IMR-90 (cell line): Measurements from ENCODE around the gene ATP5PD. TPM values are rescaled to one million over a fixed set of nuclear protein-coding genes. Genes with fewer than 3 reads are reported as not detected.

Source experiments
- ATAC-seq: fragments of 200-7000 bp; cut with Tn5 transposase; 2 replicates; pipeline ENCODE4 v1.9.1; 2020; ENCODE audit warnings: low read depth, mild to moderate bottlenecking, moderate library complexity
- BruUV-seq: library from RNA; stranded (reverse); fragments of 400-500 nt; replicated peaks from 2 replicates; lab custom pipeline; 2021; lab: Mats Ljungman, UMichigan
- CTCF ChIA-PET: fragments of 300-600 bp; formaldehyde crosslinking; extraction: SDS; loops from one replicate; lab custom pipeline; 2021; ENCODE audit warnings: antibody characterized with exemption; lab: Yijun Ruan, JAX
- POLR2A ChIA-PET: fragments of 300-600 bp; sonication (Branson Sonifier 250); formaldehyde crosslinking; loops from one replicate; lab custom pipeline; 2022; ENCODE audit warnings: antibody characterized with exemption; ENCODE audit not compliant: unreplicated experiment; lab: Charles Lee
- DNase-seq: peaks from one replicate; pipeline ENCODE4 v3.0.0; 2013
- H2AFZ ChIP-seq: replicated peaks from 2 replicates; pipeline ENCODE3; 2013; ENCODE audit warnings: low read length, mild to moderate bottlenecking; ENCODE audit not compliant: poor library complexity
- H2AK5ac ChIP-seq: 2 replicates; pipeline ENCODE4 v1.6.1; 2013; ENCODE audit warnings: low read depth, low read length, inconsistent platforms
- H2AK9ac ChIP-seq: replicated peaks from 2 replicates; pipeline ENCODE3; 2013; ENCODE audit warnings: mild to moderate bottlenecking, low read depth, low read length, moderate library complexity; ENCODE audit not compliant: poor library complexity
- H2BK120ac ChIP-seq: 2 replicates; pipeline ENCODE4 v1.6.1; 2013; ENCODE audit warnings: low read depth, low read length, inconsistent platforms
- H2BK15ac ChIP-seq: 3 replicates; pipeline ENCODE4 v1.6.1; 2013; ENCODE audit warnings: low read depth, low read length, inconsistent platforms
- H2BK20ac ChIP-seq: 2 replicates; pipeline ENCODE4 v1.6.1; 2013; ENCODE audit warnings: low read depth, mild to moderate bottlenecking, inconsistent platforms, low read length, moderate library complexity
- H2BK5ac ChIP-seq: 2 replicates; pipeline ENCODE4 v1.6.1; 2013; ENCODE audit warnings: mild to moderate bottlenecking, low read depth, low read length, inconsistent platforms; ENCODE audit not compliant: poor library complexity, severe bottlenecking
- H3K14ac ChIP-seq: replicated peaks from 2 replicates; pipeline ENCODE4 v1.6.1; 2013; ENCODE audit warnings: low read depth, low read length, inconsistent platforms
- H3K18ac ChIP-seq: 2 replicates; pipeline ENCODE4 v1.6.1; 2013; ENCODE audit warnings: low read depth, low read length, control low read depth
- H3K23ac ChIP-seq: 2 replicates; pipeline ENCODE4 v1.6.1; 2013; ENCODE audit warnings: low read depth, low read length, inconsistent platforms
- H3K27ac ChIP-seq: 2 replicates; pipeline ENCODE4 v1.5.1; 2013; ENCODE audit warnings: mild to moderate bottlenecking, control low read depth, low read length; ENCODE audit not compliant: insufficient read depth
- H3K27me3 ChIP-seq: 2 replicates; pipeline ENCODE4 v1.6.1; 2013; ENCODE audit warnings: low read length; ENCODE audit not compliant: control insufficient read depth, insufficient read depth
- H3K36me3 ChIP-seq: 2 replicates; pipeline ENCODE4 v1.6.1; 2013; ENCODE audit warnings: low read length, mixed read lengths; ENCODE audit not compliant: control insufficient read depth, insufficient read depth
- H3K4ac ChIP-seq: 2 replicates; pipeline ENCODE4 v1.6.1; 2013; ENCODE audit warnings: low read depth, low read length, inconsistent platforms
- H3K4me1 ChIP-seq: 2 replicates; pipeline ENCODE4 v1.6.1; 2013; ENCODE audit warnings: low read length, mixed read lengths; ENCODE audit not compliant: control insufficient read depth, insufficient read depth
- H3K4me2 ChIP-seq: 2 replicates; pipeline ENCODE4 v1.6.1; 2013; ENCODE audit warnings: low read depth, mild to moderate bottlenecking, control low read depth, low read length, moderate library complexity
- H3K4me3 ChIP-seq: 2 replicates; pipeline ENCODE4 v1.5.1; 2013; ENCODE audit warnings: low read depth, mild to moderate bottlenecking, control low read depth, low read length, moderate library complexity; ENCODE audit not compliant: insufficient read depth
- H3K56ac ChIP-seq: 2 replicates; pipeline ENCODE4 v1.6.1; 2013; ENCODE audit warnings: low read length, inconsistent platforms; ENCODE audit not compliant: insufficient read depth; ENCODE audit errors: extremely low read depth
- H3K79me1 ChIP-seq, 2 experiments: 2 replicates each; pipeline ENCODE4 v1.6.1; 2013; ENCODE audit warnings: low read length in 2 of 2, inconsistent platforms in 1 of 2, low read depth in 1 of 2
- H3K9ac ChIP-seq: 2 replicates; pipeline ENCODE4 v1.6.1; 2013; ENCODE audit warnings: low read depth, low read length, control low read depth
- H3K9me1 ChIP-seq: 2 replicates; pipeline ENCODE4 v1.6.1; 2013; ENCODE audit warnings: low read length, inconsistent platforms; ENCODE audit not compliant: insufficient read depth
- H3K9me3 ChIP-seq: 2 replicates; pipeline ENCODE4 v1.6.1; 2013; ENCODE audit warnings: low read length; ENCODE audit not compliant: control insufficient read depth, insufficient read depth
- H4K20me1 ChIP-seq: 2 replicates; pipeline ENCODE4 v1.6.1; 2013; ENCODE audit warnings: low read length, inconsistent platforms; ENCODE audit not compliant: insufficient read depth
- H4K5ac ChIP-seq: 2 replicates; pipeline ENCODE4 v1.6.1; 2013; ENCODE audit warnings: mild to moderate bottlenecking, low read depth, low read length, control low read depth
- H4K8ac ChIP-seq, 2 experiments: 2 replicates each; pipeline ENCODE4 v1.6.1; 2013; ENCODE audit warnings: low read depth in 2 of 2, low read length in 2 of 2, control low read depth in 1 of 2, inconsistent platforms in 1 of 2
- H4K91ac ChIP-seq: 2 replicates; pipeline ENCODE4 v1.6.1; 2013; ENCODE audit warnings: low read depth, low read length, inconsistent platforms; ENCODE audit not compliant: insufficient read depth
- FOS ChIP-seq: fragments of 150-350 bp; IDR thresholded peaks from 2 replicates; pipeline ENCODE4 v1.6.1; 2016; ENCODE audit warnings: low read depth, low read length
- NFE2L2 ChIP-seq: fragments of 150-350 bp; IDR thresholded peaks from 2 replicates; pipeline ENCODE4 v1.6.1; 2016; ENCODE audit warnings: low read depth, mild to moderate bottlenecking, low read length
- RFX5 ChIP-seq: IDR thresholded peaks from 2 replicates; pipeline ENCODE4 v1.8.0; 2012; ENCODE audit warnings: low read depth, mild to moderate bottlenecking, low read length, moderate library complexity
- WGBS, 2 experiments: methylation state at CpG; one replicate each; pipeline versions ENCODE4 v1.1.5 to v1.1.7; 2013; ENCODE audit warnings: missing lambda C conversion rate in 2 of 2; ENCODE audit not compliant: insufficient read length in 1 of 2; ENCODE audit errors: extremely low coverage in 2 of 2; 5-methylcytosine and 5-hydroxymethylcytosine counted together
- dilution Hi-C: fragments of 300-500 bp; cut with HindIII; formaldehyde crosslinking; loops from one replicate; pipeline ENCODE4 v1.14.3; 2018; ENCODE audit warnings: low sequenced_read_pairs; ENCODE audit not compliant: unreplicated experiment
- in situ Hi-C: fragments of 300-500 bp; cut with MboI; formaldehyde crosslinking; loops from 3 replicates; pipeline ENCODE4 v1.14.3; 2019; ENCODE audit warnings: low sequenced_read_pairs, inconsistent platforms, mixed read lengths
- intact Hi-C: fragments of 100-400 bp; cut with micrococcal nuclease; formaldehyde crosslinking; loops from 2 replicates; pipeline ENCODE4 v1.10.0; 2022
- polyA plus RNA-seq, 3 experiments: library from polyadenylated mRNA; depleted of rRNA; stranded (reverse); fragments of >200 nt; gene quantifications; 2 replicates each; pipeline ENCODE4 v1.2.3, GENCODE V29; 2012; ENCODE audit warnings: low replicate concordance in 1 of 3
- total RNA-seq: library from RNA; depleted of rRNA; stranded (reverse); fragments of >200 nt; gene quantifications from 2 replicates; pipeline ENCODE4 v1.2.3, GENCODE V29; 2012

Gene ATP5PD
- total and polyA plus RNA-seq, 2 of the 4 experiments (the other 2 are of a cell fraction) = 373 to 425 TPM

- TF ChIP-seq RFX5 (no peak), FOS (peak; percentile 35; the same call in 1 of the 2 replicates), NFE2L2 (peak; percentile 67)
- Histone ChIP-seq H3K9me1 (peaks cover 12% of the 10 kb centered on the region), H4K8ac (peak overlapping the region in 1 of 2 experiments; percentile 16; a peak in 1 of 4 replicates), H3K9ac (no peak overlapping the region), H3K4me2 (peak overlapping the region; percentile 4; the same call in 1 of the 2 replicates), H3K27ac (no peak overlapping the region), H2AFZ (peak overlapping the region; percentile 55), H2BK120ac (peak overlapping the region; percentile 59; the same call in 1 of the 2 replicates), H4K91ac (peak overlapping the region; percentile 8; the same call in 1 of the 2 replicates), H2BK5ac (no peak overlapping the region), H3K4me1 (peaks cover 17% of the 10 kb centered on the region), H2BK15ac (no peak overlapping the region), H4K5ac (no peak overlapping the region), H4K20me1 (no peaks in the 10 kb centered on the region; the same call in none of the 2 replicates), H3K36me3 (peaks cover 9% of the 10 kb centered on the region), H3K27me3 (no peaks in the 10 kb centered on the region), H3K79me1 (peaks cover 0 to 19% of the 10 kb centered on the region in 2 experiments; a peak in 1 of 4 replicates), H3K9me3 (no peaks in the 10 kb centered on the region), H3K18ac (no peak overlapping the region), H3K56ac (no peak overlapping the region), H3K4me3 (no peak overlapping the region), H2AK9ac (no peak overlapping the region), H2AK5ac (peak overlapping the region; percentile 32), H3K4ac (peak overlapping the region; percentile 74; the same call in 1 of the 2 replicates), H3K14ac (no peak overlapping the region), H3K23ac (no peak overlapping the region), H2BK20ac (peak overlapping the region; percentile 76)
- no TSS peak for BruUV-seq
- in situ Hi-C loops (no loop called here), dilution Hi-C loops (no loop called here), intact Hi-C loops (no loop called here)
- POLR2A ChIA-PET = no interaction called here
- DNase-seq (peak; percentile 69), ATAC-seq (peak; percentile 77)
- CTCF ChIA-PET = interaction anchor here (1.0 kb wide), 2 partner anchors 18 to 37 kb away, joined by 3 read pairs; no protein-coding TSS in a partner anchor
- WGBS, 2 experiments = 0% methylated on average over 1 of the region's 14 CpGs; no CpG with 5 or more reads in 1 of the 2 experiments
These were observed 49.4 kb upstream of the ATP5PD start for GRCh38 chr17:75096082-75096625.
